ENCODE data around the gene ECI2.

The ECI2 gene

GRCh38 chr6:4155848-4156466 lies 20.6 kb upstream of the ECI2 start:
- Histone ChIP-seq H3K27me3 (replicated peaks; ENCODE audit: control insufficient read depth, insufficient read depth, low read length) (peaks cover 2% of the 10 kb centered on the region), H3K36me3 (ENCODE audit: control insufficient read depth, insufficient read depth, low read length) (no peaks in the 10 kb centered on the region), H3K4me3 (replicated peaks; ENCODE audit: low read depth, low read length) (no peak overlapping the region)
- DNase-seq (ENCODE audit: extremely low read depth, insufficient read length) = no peak
- TF ChIP-seq, protein P1, sequence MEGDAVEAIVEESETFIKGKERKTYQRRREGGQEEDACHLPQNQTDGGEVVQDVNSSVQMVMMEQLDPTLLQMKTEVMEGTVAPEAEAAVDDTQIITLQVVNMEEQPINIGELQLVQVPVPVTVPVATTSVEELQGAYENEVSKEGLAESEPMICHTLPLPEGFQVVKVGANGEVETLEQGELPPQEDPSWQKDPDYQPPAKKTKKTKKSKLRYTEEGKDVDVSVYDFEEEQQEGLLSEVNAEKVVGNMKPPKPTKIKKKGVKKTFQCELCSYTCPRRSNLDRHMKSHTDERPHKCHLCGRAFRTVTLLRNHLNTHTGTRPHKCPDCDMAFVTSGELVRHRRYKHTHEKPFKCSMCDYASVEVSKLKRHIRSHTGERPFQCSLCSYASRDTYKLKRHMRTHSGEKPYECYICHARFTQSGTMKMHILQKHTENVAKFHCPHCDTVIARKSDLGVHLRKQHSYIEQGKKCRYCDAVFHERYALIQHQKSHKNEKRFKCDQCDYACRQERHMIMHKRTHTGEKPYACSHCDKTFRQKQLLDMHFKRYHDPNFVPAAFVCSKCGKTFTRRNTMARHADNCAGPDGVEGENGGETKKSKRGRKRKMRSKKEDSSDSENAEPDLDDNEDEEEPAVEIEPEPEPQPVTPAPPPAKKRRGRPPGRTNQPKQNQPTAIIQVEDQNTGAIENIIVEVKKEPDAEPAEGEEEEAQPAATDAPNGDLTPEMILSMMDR (IDR thresholded peaks at IDR 0.05; ENCODE audit: insufficient read depth, low read length, poor library complexity, severe bottlenecking) = peak; percentile 78

- Histone ChIP-seq H3K27me3 (replicated peaks; ENCODE audit: control insufficient read depth, insufficient read depth, low read length) (peaks cover 2% of the 10 kb centered on the region; the same call in 1 of the 2 replicates), H3K36me3 (ENCODE audit: control insufficient read depth, insufficient read depth, low read length) (no peaks in the 10 kb centered on the region), H3K4me3 (replicated peaks; ENCODE audit: low read depth, low read length) (0 out of 2 replicates have a peak overlapping the region, but pooled peaks have one; percentile 3)
- peak; percentile 34 for DNase-seq (ENCODE audit: extremely low read depth, insufficient read length)
- TF ChIP-seq, protein P1 (IDR thresholded peaks at IDR 0.05; ENCODE audit: insufficient read depth, low read length, poor library complexity, severe bottlenecking) = no peak
Observed at GRCh38 chr6:4153514-4153985, 18.2 kb upstream of the ECI2 start.

- Histone ChIP-seq H3K27me3 (replicated peaks; ENCODE audit: control insufficient read depth, insufficient read depth, low read length) (no peaks in the 10 kb centered on the region), H3K4me3 (replicated peaks; ENCODE audit: low read depth, low read length) (no peak overlapping the region), H3K36me3 (ENCODE audit: control insufficient read depth, insufficient read depth, low read length) (no peaks in the 10 kb centered on the region)
- TF ChIP-seq, protein P1 (IDR thresholded peaks at IDR 0.05; ENCODE audit: insufficient read depth, low read length, poor library complexity, severe bottlenecking) = no peak
- no peak for DNase-seq (ENCODE audit: extremely low read depth, insufficient read length)
Observed at GRCh38 chr6:4145083-4145482, 9.7 kb upstream of the ECI2 start.

GRCh38 chr6:4139272-4139671 lies 3.9 kb upstream of the ECI2 start:
- Histone ChIP-seq H3K27me3 (replicated peaks; ENCODE audit: control insufficient read depth, insufficient read depth, low read length) (no peaks in the 10 kb centered on the region), H3K36me3 (ENCODE audit: control insufficient read depth, insufficient read depth, low read length) (no peaks in the 10 kb centered on the region), H3K4me3 (replicated peaks; ENCODE audit: low read depth, low read length) (no peak overlapping the region)
- TF ChIP-seq, protein P1 (IDR thresholded peaks at IDR 0.05; ENCODE audit: insufficient read depth, low read length, poor library complexity, severe bottlenecking) = no peak
- no peak for DNase-seq (ENCODE audit: extremely low read depth, insufficient read length)

DNA sequence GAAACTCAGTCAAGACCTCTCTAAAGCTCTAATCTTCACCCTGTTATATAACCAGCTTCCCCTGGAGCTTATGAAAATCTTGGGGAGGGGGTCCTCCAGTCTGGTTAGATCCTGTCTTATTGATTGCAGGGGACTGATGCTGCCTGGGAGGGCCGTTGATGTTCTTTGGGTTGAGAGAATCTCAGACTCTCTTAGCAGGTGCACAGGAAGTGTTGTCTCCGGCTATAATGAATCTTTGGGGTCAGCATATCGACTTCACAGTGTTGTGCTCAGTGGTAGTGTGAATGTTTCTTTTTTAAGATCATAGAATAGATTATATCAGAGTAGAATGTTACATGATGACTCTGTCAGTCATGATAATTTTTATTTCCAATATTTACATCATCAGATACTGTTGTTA lies 2.8 kb upstream of the ECI2 start:
- Histone ChIP-seq H3K36me3 (ENCODE audit: control insufficient read depth, insufficient read depth, low read length) (no peaks in the 10 kb centered on the region), H3K27me3 (replicated peaks; ENCODE audit: control insufficient read depth, insufficient read depth, low read length) (no peaks in the 10 kb centered on the region), H3K4me3 (replicated peaks; ENCODE audit: low read depth, low read length) (no peak overlapping the region)
- no peak for DNase-seq (ENCODE audit: extremely low read depth, insufficient read length)
- TF ChIP-seq, protein P1 (IDR thresholded peaks at IDR 0.05; ENCODE audit: insufficient read depth, low read length, poor library complexity, severe bottlenecking) = no peak
